Spleen (tissue), 7 donors: ENCODE results near the gene DCST2.

Source experiments
- POLR2A ChIP-seq, 3 donors: fragments of 450-650 bp; IDR thresholded peaks; one replicate each; pipeline ENCODE4 v1.5.1; 2017; ENCODE audit warnings: antibody characterized with exemption in 3 of 3, mild to moderate bottlenecking in 1 of 3
- POLR2AphosphoS5 ChIP-seq, 3 donors: sonication (generic); formaldehyde crosslinking; IDR thresholded peaks; one replicate each; pipeline ENCODE4 v1.5.1; 2017; ENCODE audit warnings: antibody characterized with exemption in 3 of 3
- TF ChIP-seq, protein P1 (sequence below), 11 experiments: fragments of 200-600 bp in 7 of 11; fragments of 450-650 bp in 4 of 11; sonication (generic) in 4 of 11; IDR thresholded peaks in 8 of 11; conservative IDR thresholded peaks in 3 of 11; 1 replicate in 7 of 11; 2 replicates in 4 of 11; pipeline versions ENCODE4 v1.4.0 to v1.8.0; 2016 to 2021; ENCODE audit warnings: antibody characterized with exemption in 11 of 11, inconsistent platforms in 4 of 11, mild to moderate bottlenecking in 1 of 11
- donor health status: DM: no; HTN: no; CAD: no; lungs with moderate emphysema.
- donor health status: DM: no; HTN: no; CAD: no.
- donor health status: DM: no; HTN: no; CAD: no.

DNA sequence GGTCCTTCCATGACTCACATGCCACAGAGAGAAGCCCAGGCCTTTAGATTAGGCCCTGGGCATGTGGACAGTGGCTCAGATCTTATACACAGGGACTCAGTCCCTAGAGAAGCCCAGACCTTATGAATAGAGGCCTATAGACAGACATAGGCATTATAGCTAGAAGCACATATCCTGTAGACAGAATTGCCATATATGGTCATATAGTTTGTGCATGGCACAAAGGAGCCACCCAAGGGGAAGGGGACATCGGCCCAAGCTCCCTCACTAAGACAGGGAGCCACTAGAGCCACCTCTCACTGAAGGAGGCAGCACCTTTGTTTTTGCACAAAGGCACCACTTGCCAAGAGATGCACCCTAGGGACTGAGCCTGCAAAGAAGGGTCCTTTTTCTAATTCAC is 42.8 kb upstream of the DCST2 start:
- TF ChIP-seq, protein P1, sequence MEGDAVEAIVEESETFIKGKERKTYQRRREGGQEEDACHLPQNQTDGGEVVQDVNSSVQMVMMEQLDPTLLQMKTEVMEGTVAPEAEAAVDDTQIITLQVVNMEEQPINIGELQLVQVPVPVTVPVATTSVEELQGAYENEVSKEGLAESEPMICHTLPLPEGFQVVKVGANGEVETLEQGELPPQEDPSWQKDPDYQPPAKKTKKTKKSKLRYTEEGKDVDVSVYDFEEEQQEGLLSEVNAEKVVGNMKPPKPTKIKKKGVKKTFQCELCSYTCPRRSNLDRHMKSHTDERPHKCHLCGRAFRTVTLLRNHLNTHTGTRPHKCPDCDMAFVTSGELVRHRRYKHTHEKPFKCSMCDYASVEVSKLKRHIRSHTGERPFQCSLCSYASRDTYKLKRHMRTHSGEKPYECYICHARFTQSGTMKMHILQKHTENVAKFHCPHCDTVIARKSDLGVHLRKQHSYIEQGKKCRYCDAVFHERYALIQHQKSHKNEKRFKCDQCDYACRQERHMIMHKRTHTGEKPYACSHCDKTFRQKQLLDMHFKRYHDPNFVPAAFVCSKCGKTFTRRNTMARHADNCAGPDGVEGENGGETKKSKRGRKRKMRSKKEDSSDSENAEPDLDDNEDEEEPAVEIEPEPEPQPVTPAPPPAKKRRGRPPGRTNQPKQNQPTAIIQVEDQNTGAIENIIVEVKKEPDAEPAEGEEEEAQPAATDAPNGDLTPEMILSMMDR (IDR thresholded peaks at IDR 0.05 in 8 of 11, conservative IDR thresholded peaks at IDR 0.05 in 3 of 11) = no peak
- no peak for TF ChIP-seq POLR2A (IDR thresholded peaks at IDR 0.05)
- no peak for TF ChIP-seq POLR2AphosphoS5 (IDR thresholded peaks at IDR 0.05)
